ENCODE results near the gene MYO1F.
A peak's percentile ranks its signal among the peaks of the same experiment; 100 is the strongest.
"Not testable (repeated sequence)": the region's sequence is repeated elsewhere in the genome, so short reads cannot be mapped to it uniquely, and the experiment has no call there.

Gene MYO1F

DNA sequence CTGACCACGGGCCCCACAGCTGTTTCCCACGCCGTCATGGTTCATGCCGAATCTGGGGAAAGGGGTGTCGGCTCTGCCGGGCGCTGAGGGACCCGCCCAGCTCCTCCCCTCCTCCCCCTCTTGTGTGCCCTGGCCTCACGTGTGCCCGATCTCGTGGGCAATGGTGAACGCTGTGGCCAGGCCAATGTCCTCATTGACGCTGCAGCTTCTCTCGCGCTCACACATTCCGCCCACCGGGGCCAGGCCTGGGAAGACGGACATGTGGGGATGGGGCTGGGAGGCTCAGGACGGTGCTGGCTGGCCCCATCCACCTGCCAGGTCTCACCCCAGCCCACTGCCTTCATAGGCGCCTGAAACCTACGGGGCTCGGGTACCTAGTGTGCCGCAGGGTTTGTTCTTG is 18.9 kb upstream of the MYO1F start:
- DNase-seq = no peak

DNA sequence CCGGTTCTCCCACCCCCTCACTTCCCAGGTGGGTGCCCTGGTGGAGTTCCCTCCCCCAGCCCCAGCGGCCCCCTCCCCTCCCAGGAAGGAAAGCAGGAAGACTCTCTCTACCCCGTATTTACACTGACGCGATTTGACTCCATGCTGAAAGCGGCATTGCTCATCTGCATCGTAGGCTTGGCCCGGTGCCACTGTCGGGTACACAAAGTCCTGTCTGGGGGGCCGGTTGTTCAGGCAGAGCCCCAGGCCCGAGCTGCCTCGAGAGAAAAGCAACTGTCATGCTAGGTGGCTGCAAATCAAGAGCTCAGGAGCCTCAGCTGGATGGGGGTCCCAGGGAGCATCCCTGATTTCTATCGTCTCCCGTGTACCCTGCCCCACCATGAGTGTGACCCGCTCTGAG is 18.4 kb upstream of the MYO1F start:
- DNase-seq = no peak

DNA sequence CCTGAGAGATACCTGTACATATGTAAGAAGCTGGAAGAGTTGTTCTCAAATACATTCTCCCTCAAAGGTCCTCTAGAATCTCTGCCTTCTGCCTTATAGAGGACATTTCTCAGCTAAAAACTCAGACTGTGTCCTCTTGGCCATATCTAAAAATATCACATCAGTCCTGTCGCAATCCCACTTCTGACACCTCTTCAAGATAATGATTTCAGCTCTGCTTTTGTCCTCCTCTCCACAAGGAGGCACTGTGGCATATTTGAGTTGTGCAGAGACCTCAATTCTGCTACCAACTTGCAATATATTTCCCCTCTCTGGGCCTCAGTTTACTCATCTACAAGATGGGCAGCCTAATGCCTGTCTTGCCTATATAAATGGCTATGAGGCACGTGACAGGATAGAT is 16.7 kb upstream of the MYO1F start:
- DNase-seq = no peak

DNA sequence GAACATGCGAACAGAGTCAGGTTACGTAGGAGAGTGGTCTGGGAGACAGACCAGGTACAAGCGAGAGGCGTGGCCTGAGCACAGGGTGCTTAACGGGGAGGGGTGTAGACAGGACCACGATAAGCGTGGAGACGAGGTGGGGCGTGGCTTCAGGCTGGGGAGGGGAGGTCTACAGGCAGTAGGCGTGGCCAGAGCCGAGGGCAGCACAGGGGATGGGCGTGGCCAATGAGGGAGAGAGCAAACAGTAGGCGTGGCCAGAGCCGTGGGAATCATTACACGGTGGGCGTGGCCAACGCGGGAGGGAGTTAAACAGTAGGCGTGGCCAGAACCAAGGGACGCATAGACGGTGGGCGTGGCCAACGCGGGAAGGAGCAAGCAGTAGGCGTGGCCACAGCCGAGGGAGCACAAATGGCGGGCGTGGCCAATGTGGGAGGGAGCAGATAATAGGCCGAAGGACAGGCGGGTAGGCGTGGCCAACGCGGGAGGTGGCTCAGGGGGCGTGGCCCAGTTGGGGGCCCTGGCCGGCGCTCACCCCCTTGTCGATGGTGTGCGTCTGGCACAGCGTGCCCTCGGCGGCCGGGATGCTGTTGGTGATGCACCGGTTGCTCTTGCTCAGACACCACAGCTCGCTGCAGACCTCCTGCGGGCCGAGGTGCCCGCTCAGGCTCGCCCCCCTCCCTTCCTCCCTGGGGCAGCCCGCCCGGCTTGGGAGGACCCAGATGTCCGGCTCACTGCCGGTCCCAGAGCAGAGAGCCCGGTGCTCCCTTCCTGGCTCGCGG is 15.2 kb upstream of the MYO1F start:
- DNase-seq = peak; percentile 94 to 95

DNA sequence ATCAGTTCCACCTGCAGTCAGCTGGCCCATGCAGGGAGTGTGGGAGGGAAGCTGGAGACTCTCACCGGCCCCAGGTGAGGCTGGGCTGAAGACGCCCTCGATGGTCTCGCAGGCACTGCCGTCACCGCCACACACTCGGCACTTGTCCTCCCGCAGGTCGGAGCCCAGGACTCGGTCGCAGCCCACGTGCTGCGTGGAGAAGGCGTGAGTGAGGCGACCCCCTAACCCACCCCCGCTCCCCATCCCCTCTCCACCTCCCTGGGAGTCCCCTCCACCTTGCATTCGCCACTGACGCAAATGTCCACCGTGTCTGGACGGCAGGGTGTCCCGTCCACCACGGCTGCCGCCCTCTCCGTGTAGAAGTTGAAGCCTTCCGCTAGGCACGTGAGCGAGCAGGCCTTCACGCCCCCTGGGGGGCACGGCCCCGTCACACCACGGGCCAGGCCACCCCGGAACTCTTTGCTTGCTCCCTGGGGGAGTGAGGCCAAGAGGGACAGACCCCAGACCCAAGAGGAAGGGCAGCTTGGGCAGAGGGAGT is 12.0 kb upstream of the MYO1F start:
- DNase-seq = no peak

DNA sequence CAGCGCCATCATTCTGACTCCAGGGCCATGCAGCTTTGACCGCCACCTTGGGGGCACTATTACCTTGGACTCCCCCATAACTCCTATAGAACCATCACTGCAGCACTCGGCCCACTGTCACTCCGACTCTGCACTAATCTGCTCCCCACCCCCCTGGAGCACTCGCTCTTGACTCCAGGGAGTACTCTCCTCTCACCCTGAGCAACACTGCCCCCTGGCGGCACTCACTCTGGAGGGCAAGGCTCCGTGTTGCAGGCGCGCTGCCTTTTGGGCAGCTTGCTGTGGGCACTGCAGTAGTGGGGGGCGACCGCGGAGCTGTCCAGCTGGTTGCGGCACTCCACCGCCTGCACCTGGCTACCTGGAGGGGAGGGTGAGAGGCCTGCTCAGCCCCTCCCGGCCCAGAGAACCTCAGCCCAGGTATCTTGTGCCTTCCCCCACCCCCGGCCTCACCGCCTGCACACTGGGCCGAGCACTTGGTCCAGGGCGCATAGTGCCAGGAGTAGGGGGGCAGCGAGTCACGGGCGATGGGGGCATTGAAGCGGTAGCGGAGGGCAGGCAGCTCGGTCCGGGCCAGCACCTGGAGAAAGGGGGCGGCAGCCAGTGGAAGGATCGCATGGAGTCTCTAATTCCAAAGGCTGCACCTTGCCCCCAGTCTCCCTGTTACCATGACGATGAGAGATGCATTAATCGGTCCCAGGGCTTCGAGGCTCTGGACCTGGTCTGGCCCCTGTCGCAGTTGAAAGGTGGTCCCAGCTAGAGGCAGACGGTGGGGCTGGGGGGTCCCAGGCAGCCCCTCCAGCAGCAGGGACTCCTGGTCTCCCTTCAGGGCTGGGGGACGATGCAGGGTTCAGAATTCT is 8.9 kb upstream of the MYO1F start:
- peak; percentile 52 to 55 for DNase-seq

DNA sequence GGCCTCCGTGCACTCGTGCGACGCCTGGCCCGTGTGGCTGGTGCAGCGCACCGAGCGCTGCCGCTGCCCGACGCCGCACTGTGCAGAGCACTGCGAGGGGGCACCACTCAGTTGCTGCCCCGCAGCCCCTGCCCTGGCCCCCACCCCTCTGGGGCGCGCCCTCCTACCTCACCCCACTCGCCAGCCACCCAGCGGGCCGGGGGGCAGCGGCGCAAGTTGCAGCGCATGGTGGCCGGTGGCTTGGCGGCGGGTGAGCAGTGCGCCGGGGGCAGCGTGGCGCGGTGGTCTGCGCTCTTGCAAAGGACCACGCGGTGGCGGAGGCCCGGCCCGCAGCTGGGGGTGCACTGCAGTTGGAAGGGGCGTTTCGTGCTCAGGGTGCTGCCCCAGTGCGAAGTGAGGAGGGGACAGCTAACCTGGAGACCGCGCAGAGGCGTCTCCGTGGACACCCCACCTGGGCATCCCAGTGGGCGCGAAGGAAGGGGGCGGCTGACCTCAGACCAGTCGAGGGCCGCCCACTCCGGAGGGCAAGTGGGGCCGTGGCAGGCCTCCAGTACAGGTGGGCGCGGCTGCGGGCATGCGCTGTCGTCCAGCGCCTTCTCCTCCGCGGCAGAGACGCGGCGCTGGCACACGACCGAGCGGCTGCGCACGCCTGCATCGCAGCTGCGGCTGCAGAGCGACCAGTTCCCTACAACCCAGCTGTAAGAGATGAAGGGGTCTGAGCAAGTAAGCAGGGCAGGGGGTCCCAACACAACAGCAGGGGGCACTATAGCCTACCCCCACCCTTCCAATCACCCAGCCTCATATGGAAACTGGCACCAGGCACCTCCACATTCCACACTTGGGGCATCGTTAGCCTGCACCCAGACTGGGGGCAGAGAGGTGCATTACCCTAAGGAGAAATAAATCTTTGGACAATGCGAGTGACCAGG is 8.0 kb upstream of the MYO1F start:
- no peak for DNase-seq

DNA sequence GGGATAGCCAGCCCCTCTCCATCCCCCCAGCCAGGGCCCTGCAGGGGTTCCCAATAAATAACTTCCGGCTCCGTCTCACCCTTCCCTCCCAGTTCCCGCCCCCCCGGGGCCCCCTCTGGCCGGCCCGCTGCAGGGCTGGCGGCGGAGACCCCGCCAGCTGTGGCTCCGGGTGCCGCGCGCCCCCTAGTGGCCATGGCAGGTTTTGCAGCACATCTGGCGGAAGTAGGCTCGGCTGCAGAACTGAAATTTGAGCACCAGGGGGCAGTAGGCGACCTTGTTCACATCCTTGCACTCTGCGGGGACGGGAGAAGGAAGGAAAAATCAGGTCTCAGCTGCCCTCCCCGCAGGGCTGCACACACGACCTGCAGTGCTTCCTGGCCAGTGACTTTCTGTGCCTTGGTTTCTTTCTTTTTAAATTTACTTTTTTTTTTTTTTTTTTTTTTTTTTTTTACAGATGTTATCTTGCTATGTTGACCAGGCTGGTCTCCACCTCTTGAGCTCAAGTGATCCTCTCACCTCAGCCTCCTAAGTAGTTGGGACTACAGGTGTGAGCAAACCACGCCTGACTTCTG is 3.6 kb upstream of the MYO1F start:
- peak; percentile 79 to 81 for DNase-seq

DNA sequence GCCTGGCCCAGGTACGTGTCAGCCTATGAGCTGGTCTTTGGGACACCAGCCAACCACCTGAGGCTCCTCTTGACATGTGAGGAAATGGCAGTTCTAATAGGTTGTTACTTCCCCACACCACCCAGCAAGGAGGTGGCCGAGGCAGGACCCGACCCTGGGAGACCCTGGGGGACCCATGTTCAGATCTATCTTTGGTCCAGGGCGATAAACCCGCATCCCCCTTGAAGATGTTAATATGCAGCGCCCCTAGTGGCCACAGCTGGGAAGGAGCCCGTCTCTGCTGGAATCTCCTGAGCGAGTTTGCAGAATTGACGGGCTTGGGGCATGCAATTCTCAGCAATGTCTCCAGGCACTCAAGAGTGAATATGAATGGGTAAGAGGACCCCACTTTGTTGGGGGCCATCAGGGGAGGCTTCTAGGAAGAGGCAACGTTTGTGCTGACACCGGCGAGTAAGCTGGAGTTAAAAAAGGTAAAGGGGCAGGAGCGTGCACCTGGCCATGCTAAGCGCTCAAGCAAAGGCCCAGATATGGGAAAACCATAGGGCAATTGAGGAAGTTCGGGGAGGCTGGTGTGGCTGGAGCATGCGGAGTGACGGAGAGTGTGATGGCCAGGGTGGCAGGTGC is 1.5 kb upstream of the MYO1F start:
- DNase-seq = peak; percentile 76 to 84

DNA sequence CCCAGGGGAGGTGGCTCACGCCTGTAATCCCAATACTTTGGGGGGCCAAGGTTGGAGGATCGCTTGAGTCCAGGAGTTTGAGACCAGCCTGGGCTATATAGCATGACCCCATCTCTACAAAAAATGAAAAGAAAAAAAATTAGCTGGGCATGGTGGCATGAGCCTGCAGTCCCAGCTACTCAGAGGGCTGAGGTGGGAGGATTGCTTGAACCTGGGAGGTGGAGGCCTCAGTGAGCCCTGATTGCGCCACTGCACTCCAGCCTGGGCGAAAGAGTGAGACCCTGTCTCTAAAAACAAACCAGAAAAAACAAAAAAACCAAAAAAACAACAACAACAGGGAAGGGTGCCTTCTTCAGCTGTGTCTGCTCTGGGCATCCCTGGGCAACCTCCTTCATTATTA is 499 bp upstream of the MYO1F start:
- DNase-seq = no peak

DNA sequence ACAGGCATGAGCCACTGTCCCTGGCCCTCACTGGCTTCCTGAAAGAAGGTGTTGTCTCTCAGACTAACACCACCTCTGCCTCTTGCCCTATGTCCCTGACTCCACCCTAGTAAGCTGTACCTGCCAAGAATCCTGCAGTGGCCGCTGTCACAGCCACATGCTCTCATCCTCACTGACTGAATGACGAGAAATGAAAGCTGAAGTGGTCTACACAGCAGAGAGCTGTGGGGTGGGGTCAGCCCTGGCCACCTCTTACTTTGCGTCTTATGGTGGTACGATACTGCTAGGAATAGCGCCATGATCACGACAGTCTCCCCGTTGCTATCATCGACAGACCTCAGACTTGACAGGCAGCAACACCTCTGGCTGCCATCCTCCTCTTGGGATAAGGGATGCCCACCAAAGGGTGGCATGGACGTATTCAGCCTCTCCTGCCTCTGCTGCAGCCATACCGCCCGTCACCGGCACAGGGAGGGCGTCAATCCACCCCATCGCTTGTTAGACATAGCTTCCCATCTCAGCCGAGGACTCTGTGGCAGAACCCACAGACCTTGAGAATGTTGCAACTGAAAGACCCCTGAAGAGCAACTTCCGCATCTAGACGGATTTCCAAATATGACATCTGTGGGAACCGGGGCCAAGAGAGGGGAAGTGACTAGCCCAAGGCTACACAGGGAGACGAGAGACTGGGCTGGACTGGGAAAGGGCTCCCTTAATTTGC is 809 bp downstream of the MYO1F start:
- no peak for DNase-seq

DNA sequence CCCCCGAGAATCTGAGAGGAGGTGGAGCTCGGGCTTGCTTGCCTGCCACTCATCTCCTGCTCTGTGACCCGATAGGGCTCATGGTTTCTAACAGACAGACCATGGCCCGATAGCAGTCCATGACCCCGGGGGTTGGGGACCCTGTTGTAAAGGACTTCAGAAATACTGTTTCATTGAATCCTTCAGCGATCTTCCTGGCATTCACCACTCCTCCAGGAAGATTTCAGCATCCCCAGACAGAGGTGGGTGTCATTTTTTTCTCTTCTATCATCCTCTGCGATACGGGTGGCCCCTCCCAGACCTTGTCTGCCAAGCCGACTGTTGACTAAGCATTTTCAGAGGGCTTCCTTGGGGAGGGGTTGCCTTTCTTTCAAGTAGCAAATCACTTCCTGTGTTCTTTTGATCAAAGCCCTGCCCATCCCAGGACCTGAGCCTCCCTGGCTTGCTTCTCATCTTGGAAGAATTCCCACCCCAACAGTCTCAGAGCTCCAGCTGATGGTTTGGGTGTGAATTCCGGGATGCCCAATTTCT is 1.7 kb downstream of the MYO1F start:
- peak in 1 of 2 experiments; percentile 34 for DNase-seq

DNA sequence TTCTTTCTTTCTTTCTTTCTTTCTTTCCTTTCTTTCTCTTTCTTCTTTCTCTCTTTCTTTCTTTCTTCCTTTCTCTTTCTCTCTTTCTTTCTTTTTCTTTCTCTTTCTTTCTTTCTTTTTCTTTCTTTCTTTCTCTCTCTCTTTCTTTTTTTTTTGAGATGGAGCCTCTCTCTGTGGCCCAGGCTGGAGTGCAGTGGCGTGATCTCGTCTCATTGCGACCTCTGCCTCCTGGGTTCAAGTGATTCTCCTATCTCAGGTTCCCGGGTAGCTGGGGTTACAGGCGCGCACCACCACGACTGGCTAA is 2.7 kb downstream of the MYO1F start:
- not testable (repeated sequence) for DNase-seq

DNA sequence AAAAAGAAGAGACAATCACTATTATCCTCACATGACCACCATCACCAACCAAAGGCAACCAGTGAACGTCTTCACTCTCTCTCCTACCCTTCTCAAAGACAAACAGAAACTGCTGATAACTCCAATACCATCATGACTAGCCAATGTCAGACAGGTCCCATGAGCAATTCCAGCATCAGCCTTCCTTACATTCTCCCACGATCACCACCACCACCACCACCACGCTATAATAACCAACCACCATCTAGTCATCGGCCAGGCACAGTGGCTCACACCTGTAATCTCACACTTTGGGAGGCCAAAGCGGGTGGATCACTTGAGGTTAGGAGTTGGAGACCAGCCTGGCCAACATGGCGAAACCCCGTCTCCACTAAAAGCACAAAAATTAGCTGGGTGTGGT is 3.9 kb downstream of the MYO1F start:
- DNase-seq = no peak

DNA sequence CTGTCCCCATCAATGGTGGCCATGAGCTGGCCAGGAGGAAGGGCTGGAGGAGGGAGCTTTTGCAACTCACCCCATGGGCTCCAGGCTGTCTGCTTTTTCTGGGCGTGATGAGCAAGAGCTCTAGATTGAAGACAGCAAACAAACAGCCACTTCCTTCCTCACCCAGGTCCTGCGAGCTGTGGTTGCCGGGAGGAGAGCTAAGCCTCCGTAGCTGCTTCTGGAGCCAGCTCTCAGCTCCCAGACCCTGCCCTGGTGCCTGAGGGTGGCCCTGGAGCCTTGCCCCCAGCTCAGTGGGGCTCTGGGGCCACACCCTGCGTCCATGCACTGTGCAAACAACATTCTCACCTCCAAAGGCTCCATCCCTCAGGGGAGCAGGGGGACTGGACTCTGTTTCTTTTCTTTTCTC is 6.2 kb downstream of the MYO1F start:
- DNase-seq = peak in 1 of 2 experiments; percentile 27

DNA sequence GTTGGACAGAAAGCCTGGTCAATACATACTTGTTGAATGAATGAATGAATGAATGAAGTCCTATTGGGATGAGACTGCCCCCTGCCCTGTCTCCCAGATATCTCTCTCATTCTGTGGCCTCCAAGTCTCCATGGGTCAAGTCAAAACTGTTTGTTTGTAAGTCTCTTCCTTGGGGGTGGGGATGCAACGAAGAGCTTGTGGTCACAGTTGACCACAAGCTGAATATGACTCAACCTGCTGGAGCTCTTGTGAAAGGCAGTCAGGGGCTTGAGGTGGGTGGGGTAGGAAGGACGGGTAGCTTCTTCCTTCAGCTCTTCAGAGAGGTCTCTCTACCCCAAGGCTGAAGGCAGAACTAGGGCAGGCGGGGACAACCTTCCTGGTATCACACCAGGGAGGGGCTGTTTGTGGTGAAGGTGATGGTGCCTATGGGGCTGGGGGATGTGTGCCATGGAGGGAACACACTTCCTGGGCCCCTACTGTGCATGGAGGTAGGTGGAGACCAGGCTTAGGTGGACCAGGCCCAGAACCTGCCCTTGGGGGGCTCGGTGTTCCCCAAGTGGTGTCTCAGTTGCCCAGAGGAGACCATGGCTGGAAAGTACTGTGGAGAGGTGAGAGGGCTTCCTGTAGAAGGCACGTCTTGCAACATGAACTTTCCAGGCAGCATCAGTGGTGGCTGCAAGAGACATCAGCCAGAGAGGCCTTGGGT is 8.0 kb downstream of the MYO1F start:
- peak; percentile 47 to 48 for DNase-seq

DNA sequence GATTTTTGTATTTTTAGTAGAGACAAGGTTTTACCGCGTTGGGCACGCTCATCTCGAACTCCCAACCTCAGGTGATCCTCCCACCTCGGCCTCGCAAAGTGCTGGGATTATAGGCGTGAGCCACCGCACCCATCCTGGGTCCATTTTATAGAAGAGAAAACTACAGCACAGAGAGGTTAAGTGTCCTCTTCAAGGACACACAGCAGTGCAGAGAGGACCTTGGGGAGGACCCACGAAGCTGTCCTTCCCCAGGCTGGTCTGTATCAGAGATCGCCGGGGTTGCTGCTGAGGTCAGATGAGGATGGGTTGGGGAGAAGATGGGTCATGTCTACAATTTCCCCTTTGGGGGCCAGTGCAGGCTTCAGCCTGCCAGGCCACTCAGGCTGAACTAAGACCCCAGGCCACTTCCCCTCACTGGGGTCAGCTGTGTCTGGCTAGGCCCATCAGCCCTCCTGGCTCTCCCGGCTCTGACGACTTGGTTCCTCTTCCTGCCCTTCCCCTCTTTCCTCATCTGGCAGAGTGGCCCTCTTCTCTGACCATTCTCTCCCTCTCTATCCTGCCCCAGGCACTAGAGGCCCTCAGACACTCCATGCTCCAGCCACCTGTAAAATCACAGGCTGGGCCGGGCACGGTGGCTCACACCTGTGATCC is 9.6 kb downstream of the MYO1F start:
- no peak for DNase-seq

DNA sequence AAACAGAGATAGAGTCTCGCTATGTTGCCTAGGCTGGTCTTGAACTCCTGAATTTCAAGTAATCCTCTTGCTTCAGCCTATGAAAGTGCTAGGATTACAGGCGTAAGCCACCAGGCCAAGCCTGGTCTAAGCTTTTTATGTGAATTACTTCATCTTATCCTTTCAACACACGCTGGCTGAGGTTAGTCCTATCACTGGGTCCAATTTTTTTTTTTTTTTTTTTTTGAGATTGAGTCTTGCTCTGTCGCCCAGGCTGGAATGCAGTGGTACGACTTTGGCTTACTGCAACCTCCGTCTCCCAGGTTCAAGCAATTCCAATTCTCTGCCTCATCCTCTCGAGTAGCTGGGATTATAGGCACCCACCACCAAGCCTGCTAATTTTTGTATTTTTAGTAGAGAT is 10.4 kb downstream of the MYO1F start:
- DNase-seq = no peak

DNA sequence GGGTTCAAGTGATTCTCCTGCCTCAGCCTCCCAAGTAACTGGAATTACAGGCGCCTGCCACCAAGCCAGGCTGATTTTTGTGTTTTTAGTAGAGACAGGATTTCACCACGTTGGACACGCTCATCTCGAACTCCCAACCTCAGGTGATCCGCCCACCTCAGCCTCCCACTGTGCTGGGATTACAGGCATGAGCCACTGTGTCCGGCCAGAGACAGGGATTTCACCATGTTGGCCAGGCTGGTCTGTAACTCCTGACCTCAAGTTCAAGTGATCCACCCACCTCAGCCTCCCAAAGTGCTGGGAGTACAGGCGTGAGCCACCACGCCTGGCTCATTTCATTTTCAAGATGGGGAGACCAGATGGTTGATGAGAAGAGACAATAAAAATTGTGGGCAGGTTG is 12.4 kb downstream of the MYO1F start:
- not testable (repeated sequence) for DNase-seq
